Ishikawa (cell line): ENCODE results near the gene APC.

Experiments used
- CEBPB ChIP-seq: IDR thresholded peaks from 2 replicates; pipeline ENCODE4 v1.6.1; 2012
- CREB1 ChIP-seq: IDR thresholded peaks from 2 replicates; pipeline ENCODE4 v1.6.1; 2012; ENCODE audit warnings: low read depth
- EP300 ChIP-seq: IDR thresholded peaks from 2 replicates; pipeline ENCODE4 v1.6.1; 2012; ENCODE audit warnings: borderline replicate concordance
- FOXM1 ChIP-seq: IDR thresholded peaks from 2 replicates; pipeline ENCODE4 v1.6.1; 2012; ENCODE audit warnings: low read depth, borderline replicate concordance
- MAX ChIP-seq: IDR thresholded peaks from 2 replicates; pipeline ENCODE4 v1.6.1; 2012
- NFIC ChIP-seq: IDR thresholded peaks from 2 replicates; pipeline ENCODE4 v1.6.1; 2012
- RAD21 ChIP-seq: IDR thresholded peaks from 2 replicates; pipeline ENCODE4 v1.6.1; 2012; ENCODE audit warnings: low read depth
- TAF1 ChIP-seq: IDR thresholded peaks from 2 replicates; pipeline ENCODE4 v1.6.1; 2012; ENCODE audit warnings: low read depth, mild to moderate bottlenecking
- TEAD4 ChIP-seq: IDR thresholded peaks from 2 replicates; pipeline ENCODE4 v1.6.1; 2012
- USF1 ChIP-seq: IDR thresholded peaks from 2 replicates; pipeline ENCODE4 v1.6.1; 2012
- YY1 ChIP-seq: IDR thresholded peaks from 2 replicates; pipeline ENCODE4 v1.6.1; 2012; ENCODE audit warnings: low read depth
- TF ChIP-seq, protein P1 (sequence below): IDR thresholded peaks from 2 replicates; pipeline ENCODE4 v1.6.1; 2012; ENCODE audit warnings: low read depth, mild to moderate bottlenecking

GRCh38 chr5:112883192-112883591 is 145.5 kb downstream of the APC start:
- TF ChIP-seq YY1 (no peak), RAD21 (no peak), EP300 (no peak), USF1 (no peak), FOXM1 (no peak), NFIC (no peak), CREB1 (no peak), MAX (no peak), TEAD4 (no peak), TAF1 (no peak), CEBPB (no peak)
- TF ChIP-seq, protein P1, sequence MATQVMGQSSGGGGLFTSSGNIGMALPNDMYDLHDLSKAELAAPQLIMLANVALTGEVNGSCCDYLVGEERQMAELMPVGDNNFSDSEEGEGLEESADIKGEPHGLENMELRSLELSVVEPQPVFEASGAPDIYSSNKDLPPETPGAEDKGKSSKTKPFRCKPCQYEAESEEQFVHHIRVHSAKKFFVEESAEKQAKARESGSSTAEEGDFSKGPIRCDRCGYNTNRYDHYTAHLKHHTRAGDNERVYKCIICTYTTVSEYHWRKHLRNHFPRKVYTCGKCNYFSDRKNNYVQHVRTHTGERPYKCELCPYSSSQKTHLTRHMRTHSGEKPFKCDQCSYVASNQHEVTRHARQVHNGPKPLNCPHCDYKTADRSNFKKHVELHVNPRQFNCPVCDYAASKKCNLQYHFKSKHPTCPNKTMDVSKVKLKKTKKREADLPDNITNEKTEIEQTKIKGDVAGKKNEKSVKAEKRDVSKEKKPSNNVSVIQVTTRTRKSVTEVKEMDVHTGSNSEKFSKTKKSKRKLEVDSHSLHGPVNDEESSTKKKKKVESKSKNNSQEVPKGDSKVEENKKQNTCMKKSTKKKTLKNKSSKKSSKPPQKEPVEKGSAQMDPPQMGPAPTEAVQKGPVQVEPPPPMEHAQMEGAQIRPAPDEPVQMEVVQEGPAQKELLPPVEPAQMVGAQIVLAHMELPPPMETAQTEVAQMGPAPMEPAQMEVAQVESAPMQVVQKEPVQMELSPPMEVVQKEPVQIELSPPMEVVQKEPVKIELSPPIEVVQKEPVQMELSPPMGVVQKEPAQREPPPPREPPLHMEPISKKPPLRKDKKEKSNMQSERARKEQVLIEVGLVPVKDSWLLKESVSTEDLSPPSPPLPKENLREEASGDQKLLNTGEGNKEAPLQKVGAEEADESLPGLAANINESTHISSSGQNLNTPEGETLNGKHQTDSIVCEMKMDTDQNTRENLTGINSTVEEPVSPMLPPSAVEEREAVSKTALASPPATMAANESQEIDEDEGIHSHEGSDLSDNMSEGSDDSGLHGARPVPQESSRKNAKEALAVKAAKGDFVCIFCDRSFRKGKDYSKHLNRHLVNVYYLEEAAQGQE = no peak
